Fibroblast of mammary gland (primary cell): ENCODE results near the gene AGMO.

ENCODE experiments used
- DNase-seq: peaks from one replicate; pipeline ENCODE4 v3.0.0-alpha.2; 2010; ENCODE audit warnings: low read depth
- H3K4me3 ChIP-seq: 2 replicates; pipeline ENCODE4 v1.5.1; 2011; ENCODE audit warnings: low read depth, mild to moderate bottlenecking, low read length, moderate library complexity; ENCODE audit not compliant: control insufficient read depth
- CTCF ChIP-seq: conservative IDR thresholded peaks from 2 replicates; pipeline ENCODE4 v1.5.1; 2011; ENCODE audit warnings: low read depth, low read length, inconsistent platforms; ENCODE audit not compliant: control insufficient read depth, insufficient read depth

The AGMO gene

GRCh38 chr7:15378494-15379145, 183.2 kb downstream of the AGMO start:
- no peak for TF ChIP-seq CTCF
- no peak overlapping the region for H3K4me3 ChIP-seq
- DNase-seq: no peak

- no peak for DNase-seq
- no peak overlapping the region for H3K4me3 ChIP-seq
- TF ChIP-seq CTCF: no peak
These were observed 185.2 kb downstream of the AGMO start for GRCh38 chr7:15376600-15376999.

- TF ChIP-seq CTCF: no peak
- no peak for DNase-seq
- no peak overlapping the region for H3K4me3 ChIP-seq
These were observed 191.4 kb downstream of the AGMO start for GRCh38 chr7:15370441-15370840.

- DNase-seq: no peak
- no peak for TF ChIP-seq CTCF
- no peak overlapping the region for H3K4me3 ChIP-seq
These were observed 193.2 kb downstream of the AGMO start for GRCh38 chr7:15368653-15369052.

- no peak for TF ChIP-seq CTCF
- DNase-seq: no peak
- H3K4me3 ChIP-seq: no peak overlapping the region
These were observed 193.9 kb downstream of the AGMO start for GRCh38 chr7:15367897-15368296.

GRCh38 chr7:15358112-15358511, 203.7 kb downstream of the AGMO start:
- H3K4me3 ChIP-seq: no peak overlapping the region
- DNase-seq: no peak
- no peak for TF ChIP-seq CTCF
